Measurements from ENCODE around the gene C2orf92. TPM values are rescaled to one million over a fixed set of nuclear protein-coding genes. Genes with fewer than 3 reads are reported as not detected.

Gene C2orf92
- total RNA-seq, 1 experiment from 2014 or later: 3.0 TPM

DNA sequence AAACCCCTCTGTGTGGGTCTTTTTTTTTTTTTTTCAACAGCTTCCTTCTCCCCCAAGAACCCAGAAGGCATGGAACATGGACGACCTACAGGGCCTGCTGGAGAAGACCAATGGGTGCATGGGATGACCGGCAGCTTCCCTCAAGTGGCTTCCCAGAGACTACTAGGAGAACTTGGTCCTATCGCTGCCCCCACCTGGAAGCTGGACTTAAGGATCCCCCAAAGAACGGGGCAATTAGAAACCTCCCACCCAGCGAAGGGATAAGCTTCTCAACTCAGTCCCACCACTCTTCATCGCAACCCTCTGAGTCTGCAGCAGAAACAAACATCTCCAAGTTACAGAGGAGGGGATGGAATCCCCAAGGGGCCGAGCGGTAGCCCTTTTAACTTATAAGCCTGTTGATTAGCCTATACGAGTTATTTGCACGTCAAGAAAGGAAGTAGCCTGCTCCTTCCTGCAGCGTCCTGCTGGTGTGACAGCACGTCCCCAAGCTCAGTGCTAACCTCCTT lies 7.1 kb upstream of the C2orf92 start:
- Histone ChIP-seq H3K27me3 (ENCODE audit: low read length) (no peaks in the 10 kb centered on the region), H3F3A (ENCODE audit: low read length, unreplicated experiment) (peaks cover 4% of the 10 kb centered on the region), H3K79me2 (ENCODE audit: low read length) (peaks cover 35% of the 10 kb centered on the region), H2AFZ (ENCODE audit: low read length) (no peak overlapping the region; the same call in 1 of the 2 replicates), H3K9me3 (ENCODE audit: low read length) (no peaks in the 10 kb centered on the region), H3K4me2 (ENCODE audit: low read length) (peak overlapping the region; percentile 96), H3K4me1 (ENCODE audit: insufficient read depth, low read length) (peaks cover 24% of the 10 kb centered on the region), H4K20me1 (ENCODE audit: low read length) (0 out of 2 replicates have a peak, but pooled peaks cover 8% of the 10 kb centered on the region), H3K27ac (ENCODE audit: low read length) (peak overlapping the region; percentile 77), H3K36me3 (ENCODE audit: low read depth, low read length) (peaks cover 4% of the 10 kb centered on the region), H3K9ac (ENCODE audit: low read length) (peak overlapping the region; percentile 80), H3K9me2 (replicated peaks; ENCODE audit: low read length) (no peaks in the 10 kb centered on the region), H3K4me3 (ENCODE audit: low read length) (peak overlapping the region; percentile 81)
- no peak for TF ChIP-seq EZH2 (IDR thresholded peaks at IDR 0.05; ENCODE audit: low read length, unreplicated experiment)
- TF ChIP-seq, protein P1, sequence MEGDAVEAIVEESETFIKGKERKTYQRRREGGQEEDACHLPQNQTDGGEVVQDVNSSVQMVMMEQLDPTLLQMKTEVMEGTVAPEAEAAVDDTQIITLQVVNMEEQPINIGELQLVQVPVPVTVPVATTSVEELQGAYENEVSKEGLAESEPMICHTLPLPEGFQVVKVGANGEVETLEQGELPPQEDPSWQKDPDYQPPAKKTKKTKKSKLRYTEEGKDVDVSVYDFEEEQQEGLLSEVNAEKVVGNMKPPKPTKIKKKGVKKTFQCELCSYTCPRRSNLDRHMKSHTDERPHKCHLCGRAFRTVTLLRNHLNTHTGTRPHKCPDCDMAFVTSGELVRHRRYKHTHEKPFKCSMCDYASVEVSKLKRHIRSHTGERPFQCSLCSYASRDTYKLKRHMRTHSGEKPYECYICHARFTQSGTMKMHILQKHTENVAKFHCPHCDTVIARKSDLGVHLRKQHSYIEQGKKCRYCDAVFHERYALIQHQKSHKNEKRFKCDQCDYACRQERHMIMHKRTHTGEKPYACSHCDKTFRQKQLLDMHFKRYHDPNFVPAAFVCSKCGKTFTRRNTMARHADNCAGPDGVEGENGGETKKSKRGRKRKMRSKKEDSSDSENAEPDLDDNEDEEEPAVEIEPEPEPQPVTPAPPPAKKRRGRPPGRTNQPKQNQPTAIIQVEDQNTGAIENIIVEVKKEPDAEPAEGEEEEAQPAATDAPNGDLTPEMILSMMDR (conservative IDR thresholded peaks at IDR 0.05; ENCODE audit: low read depth, low read length): no peak
- TF ChIP-seq EZH2phosphoT487 (IDR thresholded peaks at IDR 0.05; ENCODE audit: borderline replicate concordance, low read length): no peak
- no peak for ATAC-seq
- intact Hi-C loops (cut with micrococcal nuclease): no loop called here
- CTCF ChIA-PET: interaction anchor here (0.6 to 0.9 kb wide), 2 partner anchors 17 to 72 kb away, joined by 3 read pairs; partner anchors contain the start of gene COX5B
- DNase-seq: no peak
- POLR2A ChIA-PET (ENCODE audit: unreplicated experiment): interaction anchor here (1.3 kb wide), 1 partner anchor 17 kb away, joined by 12 read pairs; the partner anchor contains the start of gene COX5B
- no TSS peak for BruUV-seq (replicated peaks)

DNA sequence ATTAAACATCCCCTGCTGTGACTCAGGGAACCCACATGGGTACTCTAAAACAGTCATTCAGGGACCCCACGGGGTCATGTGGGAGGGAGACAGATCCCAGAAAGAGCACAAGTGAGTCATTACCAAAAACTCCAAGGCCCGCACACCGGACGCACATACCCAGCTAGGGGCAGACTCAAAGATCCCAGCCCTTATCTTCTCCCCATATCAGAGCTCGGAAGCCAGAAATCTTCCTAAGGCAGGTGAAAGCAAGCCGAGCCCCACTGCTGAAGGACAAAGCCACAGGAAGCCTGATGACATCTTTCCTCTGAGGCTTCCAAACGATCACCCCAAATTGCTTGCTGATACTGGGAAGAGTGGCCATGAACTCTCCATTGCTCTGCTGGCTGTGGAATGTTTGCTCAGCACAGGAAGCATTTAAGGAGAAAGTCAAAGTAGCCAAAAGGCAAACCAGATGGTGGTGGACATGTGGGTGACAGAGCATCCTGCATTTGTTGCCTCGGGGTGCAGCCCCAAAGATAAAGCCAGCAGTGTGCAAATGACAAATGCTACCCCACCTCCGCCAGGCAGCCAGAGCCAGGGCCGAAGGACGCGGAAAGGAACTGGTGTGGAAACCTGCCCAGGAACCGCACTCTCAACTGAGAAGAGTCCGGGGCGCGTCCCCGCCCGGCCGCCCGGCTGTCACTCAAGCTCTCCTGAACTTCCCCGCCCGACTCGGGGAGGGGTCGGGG lies 6.5 kb upstream of the C2orf92 start:
- Histone ChIP-seq H3K27ac (ENCODE audit: low read length) (peak overlapping the region; percentile 77), H3K4me3 (ENCODE audit: low read length) (peak overlapping the region; percentile 81), H3K27me3 (ENCODE audit: low read length) (no peaks in the 10 kb centered on the region), H3K36me3 (ENCODE audit: low read depth, low read length) (peaks cover under 1% of the 10 kb centered on the region), H2AFZ (ENCODE audit: low read length) (peak overlapping the region; percentile 62), H3K9me3 (ENCODE audit: low read length) (no peaks in the 10 kb centered on the region), H3K79me2 (ENCODE audit: low read length) (peaks cover 35% of the 10 kb centered on the region), H3K4me2 (ENCODE audit: low read length) (peak overlapping the region; percentile 96), H3K9me2 (replicated peaks; ENCODE audit: low read length) (no peaks in the 10 kb centered on the region), H3F3A (ENCODE audit: low read length, unreplicated experiment) (peaks cover 4% of the 10 kb centered on the region), H4K20me1 (ENCODE audit: low read length) (0 out of 2 replicates have a peak, but pooled peaks cover 8% of the 10 kb centered on the region), H3K4me1 (ENCODE audit: insufficient read depth, low read length) (peaks cover 24% of the 10 kb centered on the region), H3K9ac (ENCODE audit: low read length) (peak overlapping the region; percentile 80)
- ATAC-seq (peak; percentile 45), DNase-seq (peak; percentile 84)
- no peak for TF ChIP-seq EZH2phosphoT487 (IDR thresholded peaks at IDR 0.05; ENCODE audit: borderline replicate concordance, low read length)
- no peak for TF ChIP-seq EZH2 (IDR thresholded peaks at IDR 0.05; ENCODE audit: low read length, unreplicated experiment)
- TF ChIP-seq, protein P1 (conservative IDR thresholded peaks at IDR 0.05; ENCODE audit: low read depth, low read length): no peak
- intact Hi-C loops (cut with micrococcal nuclease): no loop called here
- ChIA-PET CTCF (interaction anchor here (0.6 to 0.9 kb wide), 2 partner anchors 17 to 73 kb away, joined by 3 read pairs; partner anchors contain the start of gene COX5B), POLR2A (ENCODE audit: unreplicated experiment) (interaction anchor here (1.3 kb wide), 1 partner anchor 17 kb away, joined by 12 read pairs; the partner anchor contains the start of gene COX5B)
- TSS peak; percentile 60 for BruUV-seq (replicated peaks)
